Skeletal muscle satellite cell (primary cell): ENCODE measurements around the gene NCS1.

Experiments
- H3K27me3 ChIP-seq: 2 replicates; pipeline ENCODE4 v1.7.0; 2013; ENCODE audit warnings: low read length; ENCODE audit not compliant: control insufficient read depth, insufficient read depth
- H3K36me3 ChIP-seq: 2 replicates; pipeline ENCODE4 v1.7.0; 2013; ENCODE audit warnings: mild to moderate bottlenecking, control low read depth, low read length; ENCODE audit not compliant: insufficient read depth
- H3K4me1 ChIP-seq: 2 replicates; pipeline ENCODE4 v1.7.0; 2013; ENCODE audit warnings: low read length; ENCODE audit not compliant: control insufficient read depth, insufficient read depth
- H3K4me2 ChIP-seq: 2 replicates; pipeline ENCODE4 v1.7.0; 2013; ENCODE audit warnings: mild to moderate bottlenecking, low read length
- H3K4me3 ChIP-seq: 2 replicates; pipeline ENCODE4 v1.7.0; 2013; ENCODE audit warnings: low read length
- H3K9ac ChIP-seq: 2 replicates; pipeline ENCODE4 v1.7.0; 2013; ENCODE audit warnings: mild to moderate bottlenecking, low read depth, low read length, moderate library complexity
- H3K9me3 ChIP-seq: replicated peaks from 2 replicates; pipeline ENCODE4 v1.7.0; 2013; ENCODE audit warnings: mild to moderate bottlenecking, control low read depth, low read length

NCS1 gene

DNA sequence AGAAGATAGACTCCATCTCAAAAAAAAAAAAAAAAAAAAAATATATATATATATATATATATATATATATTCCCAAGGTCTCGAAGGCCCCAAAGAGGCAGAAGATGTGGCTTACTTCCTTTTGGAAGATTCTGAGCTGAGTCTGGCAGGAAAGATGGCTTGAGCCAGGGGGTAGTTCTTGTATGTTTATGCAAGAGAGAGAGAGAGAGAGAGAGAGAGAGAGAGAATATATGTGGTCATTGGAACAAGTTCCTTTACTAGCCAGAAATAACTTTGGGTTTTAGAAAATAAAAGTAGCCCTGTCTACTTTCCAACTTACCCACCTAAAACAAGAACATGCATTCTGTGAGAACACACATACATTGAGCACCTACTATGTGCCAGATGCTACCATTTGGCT lies 17.6 kb downstream of the NCS1 start:
- no peaks in the 10 kb centered on the region for H3K9me3 ChIP-seq
- H3K4me1 ChIP-seq, result peaks cover 44% of the 10 kb centered on the region

DNA sequence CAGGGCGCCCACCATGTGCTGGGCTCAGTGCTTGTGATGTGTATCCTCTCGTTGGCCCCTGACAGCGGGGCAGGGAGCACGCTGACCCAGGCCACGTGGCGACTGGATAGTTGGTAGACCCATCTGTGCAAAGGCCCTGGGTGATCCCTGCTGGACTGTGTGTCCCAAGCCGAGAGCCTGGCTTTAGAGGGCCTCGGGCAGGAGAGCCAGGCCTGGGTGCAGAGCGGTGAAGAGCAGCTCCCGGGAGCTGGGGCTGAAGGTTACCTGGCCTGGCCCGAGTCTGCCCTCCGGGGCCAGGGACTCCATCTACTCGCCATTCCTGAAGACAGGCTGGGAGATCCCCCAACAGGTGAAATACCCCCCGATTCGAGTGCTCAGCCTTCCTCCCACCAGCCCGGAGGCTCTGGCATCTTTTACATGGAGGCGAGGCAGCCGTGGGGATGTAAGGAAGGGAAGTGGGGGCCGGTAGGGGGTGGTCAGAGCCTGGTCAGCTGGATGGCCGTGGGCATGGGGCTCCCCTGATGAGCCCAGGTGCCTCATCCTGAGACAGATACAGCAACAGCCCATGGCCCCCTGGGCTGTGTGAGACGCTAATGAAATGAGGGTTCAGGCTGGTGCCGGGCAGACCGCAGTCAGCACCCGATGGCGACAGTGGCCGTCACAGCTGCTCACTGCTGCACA lies 19.0 kb downstream of the NCS1 start:
- Histone ChIP-seq H3K9me3 (no peaks in the 10 kb centered on the region), H3K4me2 (no peak overlapping the region), H3K36me3 (no peaks in the 10 kb centered on the region), H3K9ac (no peak overlapping the region), H3K27me3 (no peaks in the 10 kb centered on the region), H3K4me3 (no peak overlapping the region), H3K4me1 (peaks cover 38% of the 10 kb centered on the region)

More for the DNA sequence above, 17.6 kb downstream of the NCS1 start:
- no peaks in the 10 kb centered on the region for H3K27me3 ChIP-seq
- no peak overlapping the region for H3K4me3 ChIP-seq
- H3K4me2 ChIP-seq, result no peak overlapping the region
- H3K36me3 ChIP-seq, result peaks cover 3% of the 10 kb centered on the region
- no peak overlapping the region for H3K9ac ChIP-seq

DNA sequence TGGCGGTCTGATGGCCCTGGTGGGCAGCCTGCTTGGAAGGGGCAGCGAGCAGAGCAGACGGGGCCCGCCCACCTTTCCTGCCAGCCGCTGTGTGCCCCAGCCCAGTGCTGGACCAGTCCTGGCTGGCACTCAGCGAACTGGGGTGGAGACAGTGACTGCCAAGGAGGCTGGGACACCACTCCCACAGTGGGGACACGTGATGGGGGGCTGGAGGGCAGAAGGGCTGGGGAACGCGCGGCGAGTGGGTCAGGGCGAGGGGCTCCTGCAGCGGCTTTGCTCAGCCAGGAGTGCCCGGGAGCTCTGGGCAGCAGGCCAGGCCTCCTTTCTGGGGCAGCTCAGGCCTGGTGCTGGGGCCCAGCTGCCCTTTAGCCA lies 19.5 kb downstream of the NCS1 start:
- Histone ChIP-seq H3K4me1 (peaks cover 34% of the 10 kb centered on the region), H3K4me3 (no peak overlapping the region), H3K36me3 (no peaks in the 10 kb centered on the region), H3K27me3 (no peaks in the 10 kb centered on the region), H3K9ac (no peak overlapping the region), H3K9me3 (no peaks in the 10 kb centered on the region), H3K4me2 (no peak overlapping the region)

DNA sequence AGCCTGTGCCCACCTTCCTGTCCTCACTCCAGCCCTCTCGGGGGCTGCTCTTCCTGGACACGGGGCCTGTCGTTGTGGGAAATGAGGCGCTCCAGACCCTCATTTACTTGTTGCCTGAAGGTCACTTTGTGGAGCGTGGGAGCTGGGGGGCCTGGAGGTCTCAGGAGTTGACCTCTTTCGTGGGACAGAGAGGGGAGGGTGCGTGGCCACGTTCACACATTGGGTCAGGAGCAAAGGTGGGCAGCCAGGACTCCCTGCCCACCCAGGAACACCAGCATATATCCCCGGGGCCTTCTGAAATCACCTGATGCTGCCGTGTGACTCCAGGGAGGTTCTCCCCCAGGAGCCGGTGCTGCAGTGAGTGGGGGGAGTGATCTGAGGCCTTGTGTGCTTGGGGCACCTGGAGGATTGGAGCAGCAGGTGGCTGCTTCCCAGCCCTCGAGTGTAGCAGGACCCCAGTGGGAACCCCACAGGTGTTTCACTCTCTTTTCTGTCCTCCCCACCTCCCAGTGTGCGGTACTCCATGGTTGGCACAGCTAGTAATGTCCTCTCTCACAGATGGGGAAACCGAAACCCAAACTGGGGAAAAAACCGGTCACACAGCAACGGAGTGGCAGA lies 20.3 kb downstream of the NCS1 start:
- Histone ChIP-seq H3K9ac (no peak overlapping the region), H3K4me1 (peaks cover 26% of the 10 kb centered on the region), H3K36me3 (no peaks in the 10 kb centered on the region), H3K9me3 (no peaks in the 10 kb centered on the region), H3K4me3 (no peak overlapping the region), H3K4me2 (no peak overlapping the region), H3K27me3 (no peaks in the 10 kb centered on the region)

DNA sequence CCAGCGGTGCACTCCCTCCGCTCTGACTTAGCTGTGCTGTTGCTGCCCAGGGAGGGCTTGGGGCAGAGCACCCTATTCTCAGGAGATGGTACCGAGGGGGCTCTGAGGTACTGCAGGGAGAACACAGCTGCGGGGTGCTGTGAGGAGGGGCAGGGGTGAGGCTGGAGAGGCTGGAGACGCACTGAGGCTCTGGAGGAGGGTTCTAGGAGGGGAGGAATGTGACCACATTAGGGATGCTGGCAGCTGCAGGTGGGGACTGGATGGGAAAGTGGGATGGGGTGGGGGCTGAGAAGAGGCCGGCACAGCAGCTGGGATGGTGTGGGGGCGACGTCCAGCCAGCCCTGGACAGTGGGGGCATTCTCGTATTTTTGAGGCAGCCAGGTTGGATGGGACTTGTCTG lies 20.9 kb downstream of the NCS1 start:
- H3K9ac ChIP-seq, result no peak overlapping the region
- no peaks in the 10 kb centered on the region for H3K9me3 ChIP-seq
- H3K36me3 ChIP-seq, result no peaks in the 10 kb centered on the region
- H3K27me3 ChIP-seq, result no peaks in the 10 kb centered on the region
- peaks cover 20% of the 10 kb centered on the region for H3K4me1 ChIP-seq
- no peak overlapping the region for H3K4me3 ChIP-seq
- H3K4me2 ChIP-seq, result no peak overlapping the region

DNA sequence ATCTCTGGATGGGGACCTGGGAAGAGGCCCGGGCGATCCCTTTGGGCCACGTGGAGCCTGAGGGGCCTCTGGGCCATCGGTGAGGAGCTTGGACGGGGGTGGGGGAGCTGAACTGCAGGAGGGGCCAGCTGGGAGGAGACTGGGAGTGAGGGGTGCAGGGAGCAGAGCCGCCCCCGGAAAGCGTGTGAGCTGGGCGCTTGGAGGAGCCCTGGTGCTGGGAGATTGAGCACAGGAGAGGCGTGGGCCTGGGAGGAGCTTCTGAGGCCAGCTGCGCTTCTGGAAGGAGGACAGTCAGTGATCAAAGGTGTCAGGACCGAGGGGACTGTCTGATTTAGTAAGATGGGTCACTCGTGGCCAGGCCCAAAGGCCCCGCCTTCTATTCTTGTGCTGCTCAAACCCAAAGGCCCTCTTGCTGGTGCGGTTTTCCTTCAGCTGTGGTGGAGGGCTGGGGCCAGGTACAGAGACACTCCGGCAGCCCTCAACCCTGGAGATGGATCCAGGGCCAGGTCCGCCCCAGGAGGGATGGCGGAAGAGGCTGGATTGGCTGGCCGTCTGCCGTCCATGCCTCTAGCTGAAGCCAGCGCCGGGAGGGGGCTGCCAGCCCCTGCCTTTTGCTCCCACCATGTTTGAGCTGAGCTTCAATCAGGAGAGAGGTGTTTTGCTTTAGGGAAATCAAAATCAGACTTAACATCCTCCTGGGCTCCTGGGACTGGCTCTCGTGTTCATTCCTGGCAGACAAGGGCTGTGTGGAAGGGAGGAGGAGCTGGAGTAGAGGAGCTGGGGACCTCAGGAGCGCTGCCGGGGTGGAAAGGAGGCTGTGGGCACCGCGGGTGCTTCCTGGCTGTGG lies 21.6 kb downstream of the NCS1 start:
- H3K9me3 ChIP-seq, result no peaks in the 10 kb centered on the region
- no peak overlapping the region for H3K4me3 ChIP-seq
- no peaks in the 10 kb centered on the region for H3K27me3 ChIP-seq
- H3K4me1 ChIP-seq, result peaks cover 20% of the 10 kb centered on the region
- no peak overlapping the region for H3K4me2 ChIP-seq
- no peak overlapping the region for H3K9ac ChIP-seq
- H3K36me3 ChIP-seq, result no peaks in the 10 kb centered on the region

DNA sequence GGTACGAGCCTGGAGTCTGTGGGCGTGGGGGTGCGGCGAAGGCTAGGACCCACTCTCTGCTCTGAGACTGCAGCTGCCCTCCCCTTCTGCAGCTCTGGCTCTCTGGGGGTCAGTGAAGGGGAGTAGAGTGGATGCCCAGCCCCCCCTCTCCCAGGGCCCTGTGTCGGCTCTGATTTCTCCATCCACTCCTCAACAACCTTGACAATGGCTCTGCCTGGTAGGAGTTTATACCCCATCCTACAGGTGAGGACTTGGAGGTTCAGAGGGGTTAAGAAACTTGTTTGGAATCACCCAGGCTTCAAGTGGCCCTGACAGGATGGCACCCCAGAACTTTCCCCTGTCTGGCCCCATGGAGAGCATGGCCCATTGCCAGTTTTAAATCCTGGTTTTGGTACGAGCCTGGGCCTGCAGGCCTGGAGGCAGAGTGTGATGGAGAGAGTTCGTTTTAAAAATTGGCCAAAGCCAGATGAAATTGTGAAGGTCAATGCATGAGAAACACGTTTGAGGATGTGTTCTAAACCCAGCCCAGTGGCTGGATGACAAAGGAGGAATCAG lies 22.3 kb downstream of the NCS1 start:
- no peak overlapping the region for H3K4me3 ChIP-seq
- no peak overlapping the region for H3K4me2 ChIP-seq
- H3K9ac ChIP-seq, result no peak overlapping the region
- no peaks in the 10 kb centered on the region for H3K36me3 ChIP-seq
- no peaks in the 10 kb centered on the region for H3K27me3 ChIP-seq
- no peaks in the 10 kb centered on the region for H3K9me3 ChIP-seq
- H3K4me1 ChIP-seq, result peaks cover 19% of the 10 kb centered on the region

DNA sequence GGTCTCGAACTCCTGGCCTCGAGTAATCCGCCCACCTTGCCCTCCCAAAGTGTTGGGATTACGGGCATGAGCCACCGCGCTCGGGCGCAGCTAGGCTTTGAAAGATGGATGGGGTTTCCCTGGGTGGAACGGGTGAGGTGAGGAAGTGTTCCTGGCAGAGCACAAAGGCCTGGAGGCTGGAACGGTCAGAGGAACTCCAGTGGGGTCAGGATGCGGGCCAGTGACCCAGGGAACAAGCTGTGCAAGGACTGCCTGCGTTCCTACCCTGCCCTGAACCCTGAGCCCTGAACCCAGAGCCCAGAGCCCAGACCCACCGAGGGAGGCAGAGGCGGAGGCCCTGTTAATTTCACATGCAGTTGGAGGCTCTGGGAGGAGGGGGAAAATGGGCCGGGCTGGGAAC lies 23.4 kb downstream of the NCS1 start:
- H3K36me3 ChIP-seq, result no peaks in the 10 kb centered on the region
- no peak overlapping the region for H3K4me2 ChIP-seq
- no peak overlapping the region for H3K9ac ChIP-seq
- no peaks in the 10 kb centered on the region for H3K9me3 ChIP-seq
- H3K4me3 ChIP-seq, result no peak overlapping the region
- H3K4me1 ChIP-seq, result peaks cover 22% of the 10 kb centered on the region
- no peaks in the 10 kb centered on the region for H3K27me3 ChIP-seq

DNA sequence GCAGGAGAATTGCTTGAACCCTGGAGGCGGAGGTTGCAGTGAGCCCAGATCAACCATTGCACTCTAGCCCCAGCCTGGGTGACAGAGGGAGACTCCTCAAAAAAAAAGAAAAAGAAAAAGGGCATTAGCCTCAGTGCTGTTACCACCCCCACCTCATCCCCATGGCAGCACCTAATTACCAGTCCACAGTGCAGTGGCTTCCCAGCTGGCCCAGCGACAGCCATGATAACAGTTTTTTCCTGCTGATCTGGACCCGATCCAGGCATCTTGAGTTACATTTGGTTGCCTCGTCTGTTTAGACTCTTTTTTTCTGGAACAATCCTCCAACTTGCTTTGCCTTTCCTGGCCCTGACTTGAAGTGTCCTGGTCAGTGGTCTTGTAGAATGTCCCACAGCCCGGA lies 24.4 kb downstream of the NCS1 start:
- Histone ChIP-seq H3K9ac (no peak overlapping the region), H3K4me3 (no peak overlapping the region), H3K4me2 (no peak overlapping the region), H3K36me3 (peaks cover under 1% of the 10 kb centered on the region), H3K4me1 (peaks cover 22% of the 10 kb centered on the region), H3K9me3 (no peaks in the 10 kb centered on the region), H3K27me3 (no peaks in the 10 kb centered on the region)

DNA sequence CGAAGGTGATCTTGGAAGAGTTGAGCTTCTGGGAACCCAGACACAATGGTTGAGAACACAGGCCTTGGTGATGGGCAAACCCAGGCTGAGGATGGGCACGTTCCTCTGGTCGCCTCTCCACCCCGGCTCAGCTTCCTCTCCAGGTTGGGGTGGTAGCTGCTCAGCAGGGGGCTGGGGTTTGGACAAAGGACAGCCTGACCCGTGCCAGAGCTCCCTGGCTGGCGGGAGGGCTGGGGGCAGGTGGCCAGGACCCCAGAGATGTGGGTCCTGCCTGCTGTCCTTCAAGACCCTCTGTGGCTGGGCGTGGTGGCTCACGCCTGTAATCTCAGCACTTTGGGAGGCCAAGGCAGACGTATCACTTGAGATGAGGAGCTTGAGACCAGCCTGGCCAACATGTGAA lies 25.2 kb downstream of the NCS1 start:
- H3K9ac ChIP-seq, result no peak overlapping the region

DNA sequence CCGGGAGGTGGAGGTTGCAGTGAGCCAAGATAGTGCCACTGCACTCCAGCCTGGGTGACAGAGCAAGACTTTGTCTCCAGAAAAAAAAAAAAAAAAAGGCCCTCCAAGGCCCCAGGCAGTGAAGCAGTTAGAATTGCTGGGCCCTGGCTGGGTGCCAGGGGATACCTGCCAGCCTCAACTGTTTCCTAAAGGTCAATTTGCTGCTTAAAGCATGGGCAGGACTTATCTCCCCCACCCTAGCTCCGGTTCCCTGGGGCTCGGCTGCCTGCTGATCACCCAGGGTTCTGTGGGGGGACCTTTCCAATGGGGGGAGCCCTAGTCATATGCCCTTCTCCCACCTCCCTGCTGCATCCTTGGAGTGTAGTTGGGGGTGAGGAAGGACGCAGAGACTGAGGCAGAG lies 25.7 kb downstream of the NCS1 start:
- H3K4me3 ChIP-seq, result no peak overlapping the region
- peaks cover 22% of the 10 kb centered on the region for H3K4me1 ChIP-seq
- no peak overlapping the region for H3K4me2 ChIP-seq
- H3K9ac ChIP-seq, result no peak overlapping the region
- H3K27me3 ChIP-seq, result no peaks in the 10 kb centered on the region
- peaks cover 5% of the 10 kb centered on the region for H3K36me3 ChIP-seq
- H3K9me3 ChIP-seq, result no peaks in the 10 kb centered on the region

More for the DNA sequence above, 25.2 kb downstream of the NCS1 start:
- Histone ChIP-seq H3K4me3 (no peak overlapping the region), H3K4me2 (no peak overlapping the region), H3K4me1 (peaks cover 22% of the 10 kb centered on the region), H3K36me3 (peaks cover 5% of the 10 kb centered on the region), H3K9me3 (no peaks in the 10 kb centered on the region), H3K27me3 (no peaks in the 10 kb centered on the region)
